ENCODE results near the gene PROS1. TPM values are rescaled to one million over a fixed set of nuclear protein-coding genes. Genes with fewer than 3 reads are reported as not detected.
A peak's percentile ranks its signal among the peaks of the same experiment; 100 is the strongest.
"Not testable (repeated sequence)": the region's sequence is repeated elsewhere in the genome, so short reads cannot be mapped to it uniquely, and the experiment has no call there.

Gene PROS1
- polyA plus RNA-seq, 1 of the 3 experiments (the other 2 are of a cell fraction) = 9.1 TPM

DNA sequence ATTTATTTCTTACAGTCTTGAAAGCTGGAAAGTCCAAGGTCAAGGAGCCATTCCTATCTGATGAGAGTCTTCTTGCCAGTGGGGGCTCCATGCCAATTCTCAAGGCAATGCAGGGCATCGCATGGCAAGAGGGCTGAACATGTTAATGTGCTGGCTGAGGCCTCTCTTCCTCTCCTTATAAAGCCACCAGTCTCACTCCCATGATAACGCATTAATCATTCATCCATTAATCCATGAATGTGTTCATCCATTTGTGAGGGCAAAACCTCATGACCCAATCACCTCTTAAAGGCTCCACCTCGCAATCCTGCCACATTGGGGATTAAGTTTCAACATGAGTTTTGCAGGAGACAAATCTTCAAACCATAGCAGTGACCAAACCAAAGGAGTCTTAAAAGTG is 118.3 kb downstream of the PROS1 start:
- no peaks in the 10 kb centered on the region for H3K27me3 ChIP-seq (ENCODE audit: insufficient read depth)
- H3K9me2 ChIP-seq = no peaks in the 10 kb centered on the region
- H3K79me2 ChIP-seq (ENCODE audit: insufficient read depth) = no peaks in the 10 kb centered on the region
- ChIA-PET CTCF (no interaction called here), POLR2A (no interaction called here)
- WGBS (ENCODE audit: low lambda C conversion rate) = 26% methylated on average over 3 of the region's 3 CpGs
- H3K4me3 ChIP-seq (ENCODE audit: low read depth in 2 of 2, low read length in 1 of 2) = no peak overlapping the region
- H3F3A ChIP-seq (replicated peaks; ENCODE audit: insufficient read depth) = no peaks in the 10 kb centered on the region
- H2AFZ ChIP-seq (ENCODE audit: low read depth) = no peak overlapping the region
- no peak overlapping the region for H3K27ac ChIP-seq (ENCODE audit: low read depth in 2 of 2, low read length in 1 of 2)
- no peak for DNase-seq
- no peak overlapping the region for H3K4me2 ChIP-seq
- TF ChIP-seq TCF12 (IDR thresholded peaks at IDR 0.05) = no peak
- no peak for TF ChIP-seq TAF1 (IDR thresholded peaks at IDR 0.05; ENCODE audit: borderline replicate concordance, low read depth, low read length)
- TF ChIP-seq, protein P1, sequence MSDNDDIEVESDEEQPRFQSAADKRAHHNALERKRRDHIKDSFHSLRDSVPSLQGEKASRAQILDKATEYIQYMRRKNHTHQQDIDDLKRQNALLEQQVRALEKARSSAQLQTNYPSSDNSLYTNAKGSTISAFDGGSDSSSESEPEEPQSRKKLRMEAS (IDR thresholded peaks at IDR 0.05; ENCODE audit: low read depth) = no peak
- TF ChIP-seq, protein P2, sequence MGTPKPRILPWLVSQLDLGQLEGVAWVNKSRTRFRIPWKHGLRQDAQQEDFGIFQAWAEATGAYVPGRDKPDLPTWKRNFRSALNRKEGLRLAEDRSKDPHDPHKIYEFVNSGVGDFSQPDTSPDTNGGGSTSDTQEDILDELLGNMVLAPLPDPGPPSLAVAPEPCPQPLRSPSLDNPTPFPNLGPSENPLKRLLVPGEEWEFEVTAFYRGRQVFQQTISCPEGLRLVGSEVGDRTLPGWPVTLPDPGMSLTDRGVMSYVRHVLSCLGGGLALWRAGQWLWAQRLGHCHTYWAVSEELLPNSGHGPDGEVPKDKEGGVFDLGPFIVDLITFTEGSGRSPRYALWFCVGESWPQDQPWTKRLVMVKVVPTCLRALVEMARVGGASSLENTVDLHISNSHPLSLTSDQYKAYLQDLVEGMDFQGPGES (IDR thresholded peaks at IDR 0.05; ENCODE audit: low read depth, low read length) = no peak
- H3K36me3 ChIP-seq (replicated peaks in 1 of 2; ENCODE audit: control insufficient read depth in 1 of 2, insufficient read depth in 2 of 2, low read length in 1 of 2) = no peaks in the 10 kb centered on the region
- no peaks in the 10 kb centered on the region for H3K4me1 ChIP-seq (ENCODE audit: control insufficient read depth in 1 of 2, insufficient read depth in 2 of 2, low read depth in 1 of 2, low read length in 1 of 2)
- H3K9ac ChIP-seq = no peak overlapping the region
- no peaks in the 10 kb centered on the region for H4K20me1 ChIP-seq (ENCODE audit: insufficient read depth)
- no peaks in the 10 kb centered on the region for H3K9me3 ChIP-seq

GRCh38 chr3:93852228-93852627 is 121.5 kb downstream of the PROS1 start:
- H3K4me2 ChIP-seq; H3K9ac ChIP-seq; DNase-seq; H4K20me1 ChIP-seq (ENCODE audit: insufficient read depth); H2AFZ ChIP-seq (ENCODE audit: low read depth); H3F3A ChIP-seq (replicated peaks; ENCODE audit: insufficient read depth); H3K36me3 ChIP-seq (replicated peaks in 1 of 2; ENCODE audit: control insufficient read depth in 1 of 2, insufficient read depth in 2 of 2, low read length in 1 of 2); CTCF ChIA-PET; H3K4me1 ChIP-seq (ENCODE audit: control insufficient read depth in 1 of 2, insufficient read depth in 2 of 2, low read depth in 1 of 2, low read length in 1 of 2); H3K9me3 ChIP-seq; H3K27ac ChIP-seq (ENCODE audit: low read depth in 2 of 2, low read length in 1 of 2); H3K27me3 ChIP-seq (ENCODE audit: insufficient read depth); POLR2A ChIA-PET; H3K4me3 ChIP-seq (ENCODE audit: low read depth in 2 of 2, low read length in 1 of 2); H3K79me2 ChIP-seq (ENCODE audit: insufficient read depth); H3K9me2 ChIP-seq: not testable (repeated sequence)
- WGBS (ENCODE audit: low lambda C conversion rate) = 29% methylated on average over 4 of the region's 7 CpGs

DNA sequence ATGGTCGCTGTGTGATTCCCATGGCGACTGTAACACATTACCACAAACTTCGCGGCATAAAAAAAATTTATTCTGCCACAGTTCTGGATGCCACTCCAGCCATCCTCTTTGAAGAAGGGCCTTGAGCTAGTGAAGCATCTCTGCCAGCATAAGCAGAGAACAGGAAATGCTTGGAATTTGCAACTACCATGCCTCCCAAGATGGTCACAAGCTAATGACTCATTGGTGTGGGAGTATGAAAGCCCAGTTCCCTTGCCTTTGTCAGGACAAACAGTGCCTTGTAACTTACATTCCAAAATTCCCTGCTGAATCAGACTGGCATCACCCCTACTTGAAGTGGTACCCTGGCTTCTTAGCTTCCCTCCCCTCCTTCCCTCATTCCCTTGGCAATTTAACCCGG is 129.7 kb downstream of the PROS1 start:
- H3K4me3 ChIP-seq (ENCODE audit: low read depth in 2 of 2, low read length in 1 of 2) = no peak overlapping the region
- H3K9ac ChIP-seq = peak overlapping the region; percentile 30; the same call in 1 of the 2 replicates
- peak overlapping the region; percentile 28; the same call in 1 of the 2 replicates for H3K4me2 ChIP-seq
- no peak for DNase-seq
- H3K27ac ChIP-seq (ENCODE audit: low read depth in 2 of 2, low read length in 1 of 2) = peak overlapping the region; percentile 34 to 93; a peak in 3 of 4 replicates
- H3K9me3 ChIP-seq = no peaks in the 10 kb centered on the region
- H3K27me3 ChIP-seq (ENCODE audit: insufficient read depth) = no peaks in the 10 kb centered on the region
- CTCF ChIA-PET = no interaction called here
- no peaks in the 10 kb centered on the region for H4K20me1 ChIP-seq (ENCODE audit: insufficient read depth)
- peaks cover 17% of the 10 kb centered on the region for H3F3A ChIP-seq (replicated peaks; ENCODE audit: insufficient read depth)
- 20% methylated on average over 5 of the region's 5 CpGs for WGBS (ENCODE audit: low lambda C conversion rate)
- no peaks in the 10 kb centered on the region for H3K36me3 ChIP-seq (replicated peaks in 1 of 2; ENCODE audit: control insufficient read depth in 1 of 2, insufficient read depth in 2 of 2, low read length in 1 of 2)
- POLR2A ChIA-PET = no interaction called here
- H2AFZ ChIP-seq (ENCODE audit: low read depth) = peak overlapping the region; percentile 86
- H3K4me1 ChIP-seq (ENCODE audit: control insufficient read depth in 1 of 2, insufficient read depth in 2 of 2, low read depth in 1 of 2, low read length in 1 of 2) = peaks cover 0 to 5% of the 10 kb centered on the region in 2 experiments; a peak in 1 of 4 replicates
- no peaks in the 10 kb centered on the region for H3K79me2 ChIP-seq (ENCODE audit: insufficient read depth)
- H3K9me2 ChIP-seq = no peaks in the 10 kb centered on the region
- TF ChIP-seq ELF1 (IDR thresholded peaks at IDR 0.05) (no peak), TAF1 (IDR thresholded peaks at IDR 0.05; ENCODE audit: borderline replicate concordance, low read depth, low read length) (no peak), FOXM1 (IDR thresholded peaks at IDR 0.05; ENCODE audit: low read depth) (no peak), FOSL2 (IDR thresholded peaks at IDR 0.05; ENCODE audit: borderline replicate concordance, low read depth) (peak; percentile 65; the same call in 1 of the 2 replicates), EP300 (IDR thresholded peaks at IDR 0.05; ENCODE audit: borderline replicate concordance in 1 of 2, low read depth in 1 of 2, low read length in 1 of 2) (peak in 1 of 2 experiments; percentile 64; a peak in 1 of 4 replicates), POLR2AphosphoS5 (IDR thresholded peaks at IDR 0.05; ENCODE audit: low read depth, low read length) (no peak), CHD2 (IDR thresholded peaks at IDR 0.05; ENCODE audit: low read length, partially characterized antibody) (no peak), TEAD4 (IDR thresholded peaks at IDR 0.05; ENCODE audit: borderline replicate concordance, insufficient read depth) (peak; percentile 83), PBX3 (IDR thresholded peaks at IDR 0.05) (no peak), JUND (IDR thresholded peaks at IDR 0.05) (peak; percentile 75), NFIC (IDR thresholded peaks at IDR 0.05; ENCODE audit: borderline replicate concordance) (peak; percentile 66)
- TF ChIP-seq, protein P2 (IDR thresholded peaks at IDR 0.05; ENCODE audit: low read depth, low read length) = no peak
- TF ChIP-seq, protein P1 (IDR thresholded peaks at IDR 0.05; ENCODE audit: low read depth) = peak; percentile 42; the same call in 1 of the 2 replicates
- TF ChIP-seq, protein P3, sequence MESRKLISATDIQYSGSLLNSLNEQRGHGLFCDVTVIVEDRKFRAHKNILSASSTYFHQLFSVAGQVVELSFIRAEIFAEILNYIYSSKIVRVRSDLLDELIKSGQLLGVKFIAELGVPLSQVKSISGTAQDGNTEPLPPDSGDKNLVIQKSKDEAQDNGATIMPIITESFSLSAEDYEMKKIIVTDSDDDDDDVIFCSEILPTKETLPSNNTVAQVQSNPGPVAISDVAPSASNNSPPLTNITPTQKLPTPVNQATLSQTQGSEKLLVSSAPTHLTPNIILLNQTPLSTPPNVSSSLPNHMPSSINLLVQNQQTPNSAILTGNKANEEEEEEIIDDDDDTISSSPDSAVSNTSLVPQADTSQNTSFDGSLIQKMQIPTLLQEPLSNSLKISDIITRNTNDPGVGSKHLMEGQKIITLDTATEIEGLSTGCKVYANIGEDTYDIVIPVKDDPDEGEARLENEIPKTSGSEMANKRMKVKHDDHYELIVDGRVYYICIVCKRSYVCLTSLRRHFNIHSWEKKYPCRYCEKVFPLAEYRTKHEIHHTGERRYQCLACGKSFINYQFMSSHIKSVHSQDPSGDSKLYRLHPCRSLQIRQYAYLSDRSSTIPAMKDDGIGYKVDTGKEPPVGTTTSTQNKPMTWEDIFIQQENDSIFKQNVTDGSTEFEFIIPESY (IDR thresholded peaks at IDR 0.05; ENCODE audit: borderline replicate concordance, low read depth) = no peak
